ENCODE data around the gene PCSK7. TPM values are rescaled to one million over a fixed set of nuclear protein-coding genes. Genes with fewer than 3 reads are reported as not detected.
"Not testable (repeated sequence)": the region's sequence is repeated elsewhere in the genome, so short reads cannot be mapped to it uniquely, and the experiment has no call there.

PCSK7 gene
- total and polyA plus RNA-seq, 2 experiments from 2014 or later = 25.9 to 33.0 TPM

- TF ChIP-seq EZH2phosphoT487 (IDR thresholded peaks at IDR 0.05; ENCODE audit: low read depth, severe bottlenecking, unreplicated experiment) (no peak), EZH2 (IDR thresholded peaks at IDR 0.05; ENCODE audit: borderline replicate concordance) (no peak), CTCF (IDR thresholded peaks at IDR 0.05; ENCODE audit: poor library complexity) (no peak)
- no peak overlapping the region for H3K4me3 ChIP-seq
- no peak overlapping the region for H3K4me2 ChIP-seq
- peak overlapping the region; percentile 19 for H3K27ac ChIP-seq
- H3K79me2 ChIP-seq = no peaks in the 10 kb centered on the region
- no peaks in the 10 kb centered on the region for H3K9me3 ChIP-seq (ENCODE audit: low read depth)
- no peak overlapping the region for H2AFZ ChIP-seq
- peak; percentile 29 for DNase-seq (ENCODE audit: low spot score)
- H3K27me3 ChIP-seq = no peaks in the 10 kb centered on the region
- no peaks in the 10 kb centered on the region for H3K36me3 ChIP-seq (replicated peaks; ENCODE audit: insufficient read depth, low read depth)
- H3K9me2 ChIP-seq (replicated peaks; ENCODE audit: insufficient read depth) = no peaks in the 10 kb centered on the region
- no peaks in the 10 kb centered on the region for H4K20me1 ChIP-seq (ENCODE audit: insufficient read depth, poor library complexity, severe bottlenecking)
- 79% methylated on average over 9 of the region's 9 CpGs for WGBS (ENCODE audit: low lambda C conversion rate, missing lambda C conversion rate)
- no peaks in the 10 kb centered on the region for H3K4me1 ChIP-seq (ENCODE audit: insufficient read depth)
Observed at GRCh38 chr11:117273550-117274289, 41.8 kb upstream of the PCSK7 start.

DNA sequence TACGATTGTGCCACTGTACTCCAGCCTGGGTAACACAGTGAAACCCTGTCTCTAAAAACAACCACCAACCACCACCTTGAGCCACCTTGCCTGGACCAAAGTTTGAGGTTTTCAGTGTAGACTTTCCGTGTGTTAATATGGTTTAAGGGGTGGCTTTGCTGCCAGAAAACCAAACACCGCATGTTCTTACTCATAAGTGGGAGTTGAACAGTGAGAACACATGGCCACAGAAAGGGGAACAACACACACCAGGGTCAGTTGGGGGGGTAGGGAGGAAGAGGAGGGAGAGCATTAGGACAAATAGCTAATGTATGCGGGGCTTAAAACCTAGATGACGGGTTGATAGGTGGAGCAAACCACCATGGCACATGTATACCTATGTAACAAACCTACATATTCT lies 40.3 kb upstream of the PCSK7 start:
- not testable (repeated sequence) for H3K27ac ChIP-seq; H3K79me2 ChIP-seq; H4K20me1 ChIP-seq (ENCODE audit: insufficient read depth, poor library complexity, severe bottlenecking); H3K27me3 ChIP-seq; H3K36me3 ChIP-seq (replicated peaks; ENCODE audit: insufficient read depth, low read depth); H3K4me1 ChIP-seq (ENCODE audit: insufficient read depth); H3K9me2 ChIP-seq (replicated peaks; ENCODE audit: insufficient read depth); H3K9me3 ChIP-seq (ENCODE audit: low read depth); H3K4me3 ChIP-seq; H2AFZ ChIP-seq; H3K4me2 ChIP-seq; DNase-seq (ENCODE audit: low spot score)
- 99% methylated on average over 5 of the region's 5 CpGs for WGBS (ENCODE audit: low lambda C conversion rate, missing lambda C conversion rate)

GRCh38 chr11:117271208-117271607 lies 39.3 kb upstream of the PCSK7 start:
- Histone ChIP-seq H3K27ac (no peak overlapping the region), H3K4me1 (ENCODE audit: insufficient read depth) (no peaks in the 10 kb centered on the region), H3K36me3 (replicated peaks; ENCODE audit: insufficient read depth, low read depth) (no peaks in the 10 kb centered on the region), H3K27me3 (no peaks in the 10 kb centered on the region), H3K4me2 (no peak overlapping the region), H3K9me2 (replicated peaks; ENCODE audit: insufficient read depth) (no peaks in the 10 kb centered on the region), H3K9me3 (ENCODE audit: low read depth) (no peaks in the 10 kb centered on the region), H3K4me3 (no peak overlapping the region), H2AFZ (no peak overlapping the region), H3K79me2 (no peaks in the 10 kb centered on the region), H4K20me1 (ENCODE audit: insufficient read depth, poor library complexity, severe bottlenecking) (no peaks in the 10 kb centered on the region)
- TF ChIP-seq EZH2 (IDR thresholded peaks at IDR 0.05; ENCODE audit: borderline replicate concordance) (no peak), EZH2phosphoT487 (IDR thresholded peaks at IDR 0.05; ENCODE audit: low read depth, severe bottlenecking, unreplicated experiment) (no peak), CTCF (IDR thresholded peaks at IDR 0.05; ENCODE audit: poor library complexity) (no peak)
- WGBS (ENCODE audit: low lambda C conversion rate, missing lambda C conversion rate) = 85% methylated on average over 4 of the region's 4 CpGs
- DNase-seq (ENCODE audit: low spot score) = no peak

GRCh38 chr11:117269856-117270255 lies 38.0 kb upstream of the PCSK7 start:
- H3K36me3 ChIP-seq (replicated peaks; ENCODE audit: insufficient read depth, low read depth) = no peaks in the 10 kb centered on the region
- no peak overlapping the region for H2AFZ ChIP-seq
- H3K4me3 ChIP-seq = no peak overlapping the region
- DNase-seq (ENCODE audit: low spot score) = no peak
- H3K9me3 ChIP-seq (ENCODE audit: low read depth) = no peaks in the 10 kb centered on the region
- no peaks in the 10 kb centered on the region for H4K20me1 ChIP-seq (ENCODE audit: insufficient read depth, poor library complexity, severe bottlenecking)
- H3K9me2 ChIP-seq (replicated peaks; ENCODE audit: insufficient read depth) = no peaks in the 10 kb centered on the region
- WGBS (ENCODE audit: low lambda C conversion rate, missing lambda C conversion rate) = 51% methylated on average over 2 of the region's 2 CpGs
- no peaks in the 10 kb centered on the region for H3K79me2 ChIP-seq
- no peaks in the 10 kb centered on the region for H3K27me3 ChIP-seq
- no peak overlapping the region for H3K27ac ChIP-seq
- TF ChIP-seq EZH2 (IDR thresholded peaks at IDR 0.05; ENCODE audit: borderline replicate concordance) (no peak), CTCF (IDR thresholded peaks at IDR 0.05; ENCODE audit: poor library complexity) (no peak), EZH2phosphoT487 (IDR thresholded peaks at IDR 0.05; ENCODE audit: low read depth, severe bottlenecking, unreplicated experiment) (no peak)
- H3K4me1 ChIP-seq (ENCODE audit: insufficient read depth) = no peaks in the 10 kb centered on the region
- H3K4me2 ChIP-seq = no peak overlapping the region

Data from hepatocyte (in vitro differentiated cells).